Neural progenitor cell (in vitro differentiated cells): Measurements from ENCODE around the gene HAVCR1.

Source experiments
- CTCF ChIP-seq: fragments of 200-600 bp; sonication (generic); IDR thresholded peaks from 2 replicates; pipeline ENCODE4 v1.5.1; 2017; ENCODE audit warnings: antibody characterized with exemption, mild to moderate bottlenecking
- EZH2 ChIP-seq: fragments of 200-600 bp; sonication (generic); IDR thresholded peaks from 2 replicates; pipeline ENCODE4 v1.6.1; 2017; ENCODE audit warnings: antibody characterized with exemption, mild to moderate bottlenecking, moderate library complexity
- EZH2phosphoT487 ChIP-seq: fragments of 200-600 bp; sonication (generic); IDR thresholded peaks from 2 replicates; pipeline ENCODE4 v1.6.1; 2017; ENCODE audit warnings: antibody characterized with exemption

GRCh38 chr5:157107508-157107907 is 48.6 kb upstream of the HAVCR1 start:
- TF ChIP-seq CTCF (no peak), EZH2 (no peak), EZH2phosphoT487 (no peak)
